Measurements from ENCODE around the gene BZW2. TPM values are rescaled to one million over a fixed set of nuclear protein-coding genes. Genes with fewer than 3 reads are reported as not detected.

The BZW2 gene
- total RNA-seq, 4 donors from 2014 or later, result 43.6 to 82.4 (median 64.8) TPM

DNA sequence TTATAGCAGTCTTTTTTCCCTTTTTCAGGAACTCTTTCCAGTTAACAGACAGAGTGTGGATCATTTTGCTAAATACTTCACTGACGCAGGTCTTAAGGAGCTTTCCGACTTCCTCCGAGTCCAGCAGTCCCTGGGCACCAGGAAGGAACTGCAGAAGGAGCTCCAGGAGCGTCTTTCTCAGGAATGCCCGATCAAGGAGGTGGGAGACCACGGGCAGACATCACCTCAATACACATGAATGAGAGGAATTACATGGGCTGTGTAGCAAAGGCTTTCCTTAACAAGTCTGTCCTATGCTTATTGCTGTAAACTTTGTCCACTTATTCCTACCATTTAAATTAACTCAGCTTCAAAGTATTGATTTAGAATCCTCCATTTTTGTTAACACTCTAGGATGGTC lies 48.8 kb downstream of the BZW2 start:
- TF ChIP-seq POLR2A (IDR thresholded peaks at IDR 0.05) (no peak), POLR2AphosphoS5 (IDR thresholded peaks at IDR 0.05) (no peak), EP300 (IDR thresholded peaks at IDR 0.05) (no peak)
- TF ChIP-seq, protein P1, sequence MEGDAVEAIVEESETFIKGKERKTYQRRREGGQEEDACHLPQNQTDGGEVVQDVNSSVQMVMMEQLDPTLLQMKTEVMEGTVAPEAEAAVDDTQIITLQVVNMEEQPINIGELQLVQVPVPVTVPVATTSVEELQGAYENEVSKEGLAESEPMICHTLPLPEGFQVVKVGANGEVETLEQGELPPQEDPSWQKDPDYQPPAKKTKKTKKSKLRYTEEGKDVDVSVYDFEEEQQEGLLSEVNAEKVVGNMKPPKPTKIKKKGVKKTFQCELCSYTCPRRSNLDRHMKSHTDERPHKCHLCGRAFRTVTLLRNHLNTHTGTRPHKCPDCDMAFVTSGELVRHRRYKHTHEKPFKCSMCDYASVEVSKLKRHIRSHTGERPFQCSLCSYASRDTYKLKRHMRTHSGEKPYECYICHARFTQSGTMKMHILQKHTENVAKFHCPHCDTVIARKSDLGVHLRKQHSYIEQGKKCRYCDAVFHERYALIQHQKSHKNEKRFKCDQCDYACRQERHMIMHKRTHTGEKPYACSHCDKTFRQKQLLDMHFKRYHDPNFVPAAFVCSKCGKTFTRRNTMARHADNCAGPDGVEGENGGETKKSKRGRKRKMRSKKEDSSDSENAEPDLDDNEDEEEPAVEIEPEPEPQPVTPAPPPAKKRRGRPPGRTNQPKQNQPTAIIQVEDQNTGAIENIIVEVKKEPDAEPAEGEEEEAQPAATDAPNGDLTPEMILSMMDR (IDR thresholded peaks at IDR 0.05), result no peak
- Histone ChIP-seq H3K4me3 (no peak overlapping the region), H3K27me3 (no peaks in the 10 kb centered on the region), H3K9me3 (no peaks in the 10 kb centered on the region), H3K4me1 (peaks cover 0 to 13% (median 0%) of the 10 kb centered on the region in 3 donors), H3K36me3 (peaks cover 0 to 97% of the 10 kb centered on the region in 2 donors), H3K27ac (no peak overlapping the region)
- WGBS, 2 donors (ENCODE audit: low coverage in 1 of 2), result 80% methylated on average over 2 to 6 of the region's 6 CpGs
- no peak for ATAC-seq

DNA sequence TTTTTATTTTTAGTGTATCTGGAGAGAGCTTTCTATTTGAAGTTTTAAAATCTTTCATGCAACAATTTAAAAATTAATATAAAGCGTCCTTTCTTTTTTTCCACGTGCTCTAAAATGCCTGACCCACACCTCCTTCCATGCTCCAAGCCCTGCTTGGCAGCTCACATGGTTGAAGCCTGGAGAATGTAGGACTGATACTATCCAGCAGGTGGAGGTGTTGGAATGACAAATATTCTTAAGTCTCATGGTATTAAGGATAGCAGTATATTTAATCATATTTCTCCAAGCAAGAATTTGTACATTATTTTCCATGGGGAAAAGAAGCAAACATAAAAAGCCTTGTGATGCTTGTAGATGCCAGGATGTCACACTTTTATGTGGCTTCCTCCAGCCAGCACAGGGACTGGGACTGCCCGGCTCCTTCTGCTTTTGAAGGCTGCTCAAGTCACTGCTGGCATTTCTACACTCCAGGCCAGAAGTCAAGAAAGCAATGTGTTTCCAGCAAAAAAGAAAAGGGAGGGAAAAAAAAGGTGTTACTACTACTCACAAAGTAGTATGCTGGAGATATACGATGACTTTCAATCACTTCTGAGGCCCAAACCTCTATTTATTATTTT lies 49.7 kb downstream of the BZW2 start:
- H3K27me3 ChIP-seq, result no peaks in the 10 kb centered on the region
- no peak overlapping the region for H3K27ac ChIP-seq
- H3K36me3 ChIP-seq, result peaks cover 0 to 97% of the 10 kb centered on the region in 2 donors
- WGBS, 2 donors (ENCODE audit: low coverage in 1 of 2), result 62 to 72% methylated on average over 4 of the region's 4 CpGs
- no peaks in the 10 kb centered on the region for H3K9me3 ChIP-seq
- ATAC-seq, result no peak
- H3K4me1 ChIP-seq, result peaks cover 0 to 13% (median 0%) of the 10 kb centered on the region in 3 donors
- TF ChIP-seq POLR2A (IDR thresholded peaks at IDR 0.05) (no peak), POLR2AphosphoS5 (IDR thresholded peaks at IDR 0.05) (no peak)
- TF ChIP-seq, protein P1 (IDR thresholded peaks at IDR 0.05), result peak in 3 of 4 experiments; percentile 42 to 58 (median 49)
- no peak overlapping the region for H3K4me3 ChIP-seq

DNA sequence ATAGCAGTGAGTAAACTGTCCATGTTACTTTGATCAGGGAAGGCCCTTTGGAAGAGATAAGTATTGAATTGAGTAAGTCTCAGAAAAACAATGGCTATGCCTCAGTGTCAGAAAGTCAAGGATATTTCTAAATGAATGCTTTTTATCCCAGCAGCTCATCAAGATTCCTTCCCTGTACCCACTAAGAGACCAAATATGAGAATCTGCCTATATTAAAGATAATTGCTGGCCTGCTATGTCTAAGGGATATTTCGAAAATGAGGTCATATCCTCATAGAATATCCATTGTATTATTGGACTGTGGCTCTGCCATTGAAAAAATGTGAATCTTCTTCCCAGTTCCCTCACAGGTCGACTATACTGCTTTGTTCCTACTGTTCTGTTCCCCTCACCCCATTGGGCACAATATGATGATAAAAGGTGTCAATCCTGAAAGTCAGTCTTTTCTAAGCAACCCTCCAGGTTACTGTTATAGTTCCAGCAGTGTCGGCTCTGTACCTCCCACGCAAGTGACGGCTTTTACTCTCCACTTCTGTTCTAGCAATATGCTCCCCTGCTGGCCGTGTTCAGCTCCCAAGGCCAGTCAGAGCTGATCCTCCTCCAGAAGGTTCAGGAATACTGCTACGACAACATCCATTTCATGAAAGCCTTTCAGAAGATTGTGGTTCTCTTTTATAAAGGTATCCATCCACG lies 51.7 kb downstream of the BZW2 start:
- H3K4me1 ChIP-seq, result peaks cover 0 to 13% (median 0%) of the 10 kb centered on the region in 3 donors
- no peaks in the 10 kb centered on the region for H3K9me3 ChIP-seq
- TF ChIP-seq EP300 (IDR thresholded peaks at IDR 0.05) (no peak), POLR2AphosphoS5 (IDR thresholded peaks at IDR 0.05) (no peak), POLR2A (IDR thresholded peaks at IDR 0.05) (no peak)
- TF ChIP-seq, protein P1 (IDR thresholded peaks at IDR 0.05), result no peak
- WGBS, 2 donors (ENCODE audit: low coverage in 1 of 2), result 88 to 91% methylated on average over 4 to 8 of the region's 8 CpGs
- no peak for ATAC-seq
- H3K27me3 ChIP-seq, result no peaks in the 10 kb centered on the region
- H3K36me3 ChIP-seq, result peaks cover 0 to 94% of the 10 kb centered on the region in 2 donors
- H3K27ac ChIP-seq, result no peak overlapping the region
- H3K4me3 ChIP-seq, result no peak overlapping the region

DNA sequence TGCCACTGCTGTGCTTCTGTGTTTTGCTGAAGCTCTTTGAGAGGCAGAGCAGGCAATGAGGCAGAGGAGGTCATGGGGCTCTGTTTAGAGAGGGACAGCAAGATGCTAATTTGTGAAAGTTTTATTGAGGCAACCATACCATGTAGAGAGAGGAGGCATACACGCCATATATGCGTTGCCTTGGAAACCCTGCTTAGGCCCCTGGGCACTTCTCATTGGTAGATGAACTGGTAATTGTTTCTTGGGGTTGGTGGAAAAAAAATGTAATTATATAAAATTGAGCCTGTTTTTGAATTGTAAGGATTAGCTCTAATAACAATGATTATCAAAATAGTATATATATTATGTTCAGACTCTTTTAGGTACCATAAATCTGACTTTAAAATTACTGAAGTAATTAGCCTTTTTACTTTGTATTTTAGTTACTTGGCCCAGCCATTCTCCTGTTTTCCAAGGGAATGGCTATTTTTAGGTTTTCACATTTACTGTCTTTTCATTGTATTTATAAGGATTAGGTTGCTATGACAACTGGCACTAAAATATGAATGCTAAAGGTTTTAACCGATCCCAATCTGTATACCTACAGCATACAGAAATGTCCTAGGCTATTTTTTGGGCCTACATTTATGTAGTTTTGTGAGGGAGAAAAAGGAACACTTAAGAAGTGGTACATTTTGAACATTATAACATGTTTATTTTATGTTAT lies 52.4 kb downstream of the BZW2 start:
- ATAC-seq, result no peak
- Histone ChIP-seq H3K9me3 (no peaks in the 10 kb centered on the region), H3K27ac (no peak overlapping the region), H3K4me3 (no peak overlapping the region), H3K4me1 (peaks cover 0 to 13% (median 0%) of the 10 kb centered on the region in 3 donors), H3K27me3 (no peaks in the 10 kb centered on the region), H3K36me3 (peaks cover 0 to 87% of the 10 kb centered on the region in 2 donors)
- WGBS, 2 donors (ENCODE audit: low coverage in 1 of 2), result 59 to 62% methylated on average over 3 of the region's 3 CpGs
- TF ChIP-seq, protein P1 (IDR thresholded peaks at IDR 0.05), result no peak
- TF ChIP-seq POLR2A (IDR thresholded peaks at IDR 0.05), result no peak
- no peak for TF ChIP-seq POLR2AphosphoS5 (IDR thresholded peaks at IDR 0.05)
- no peak for TF ChIP-seq EP300 (IDR thresholded peaks at IDR 0.05)
